Measurements from ENCODE around the gene KRTAP4-8. TPM values are rescaled to one million over a fixed set of nuclear protein-coding genes. Genes with fewer than 3 reads are reported as not detected.
"Not testable (repeated sequence)": the region's sequence is repeated elsewhere in the genome, so short reads cannot be mapped to it uniquely, and the experiment has no call there.

Gene KRTAP4-8
- total RNA-seq, 2 experiments from 2014 or later = not detected

GRCh38 chr17:41103896-41104295 is 6.0 kb upstream of the KRTAP4-8 start:
- Mint-ChIP-seq H3K36me3 (no peaks in the 10 kb centered on the region), H3K9me3 (no peaks in the 10 kb centered on the region), H3K27me3 (peaks cover 15% of the 10 kb centered on the region), H3K4me3 (no peak overlapping the region), H3K4me1 (ENCODE audit: low read depth) (peaks cover 6% of the 10 kb centered on the region), H3K27ac (no peak overlapping the region)
- ChIA-PET POLR2A (no interaction called here), CTCF (no interaction called here)
- DNase-seq = no peak
- intact Hi-C loops (cut with micrococcal nuclease) = no loop called here

GRCh38 chr17:41101586-41102259 is 3.8 kb upstream of the KRTAP4-8 start, which contains the start of gene KRTAP4-16:
KRTAP4-16 (minus strand) TSS chr17:41102209; CDS start chr17:41102209, 0 bp downstream.
- Mint-ChIP-seq H3K36me3 (no peaks in the 10 kb centered on the region), H3K27me3 (peaks cover 14% of the 10 kb centered on the region), H3K4me3 (no peak within 1 kb of the TSS), H3K27ac (no peak within 1 kb of the TSS), H3K9me3 (no peaks in the 10 kb centered on the region), H3K4me1 (ENCODE audit: low read depth) (peaks cover 4% of the 10 kb centered on the region)
- intact Hi-C loops (cut with micrococcal nuclease) = no loop called here
- DNase-seq = no peak
- CTCF ChIA-PET = no interaction called here
- POLR2A ChIA-PET = no interaction called here

- H3K27ac Mint-ChIP-seq; H3K36me3 Mint-ChIP-seq; DNase-seq; H3K27me3 Mint-ChIP-seq; H3K4me1 Mint-ChIP-seq (ENCODE audit: low read depth); H3K4me3 Mint-ChIP-seq; H3K9me3 Mint-ChIP-seq; CTCF ChIA-PET; intact Hi-C loops (cut with micrococcal nuclease); POLR2A ChIA-PET: not testable (repeated sequence)
Measured at GRCh38 chr17:41099682-41100480, 1.9 kb upstream of the KRTAP4-8 start.

GRCh38 chr17:41098481-41098880 is 539 bp upstream of the KRTAP4-8 start:
- Mint-ChIP-seq H3K9me3 (no peaks in the 10 kb centered on the region), H3K4me3 (no peak overlapping the region), H3K4me1 (ENCODE audit: low read depth) (peaks cover 4% of the 10 kb centered on the region), H3K27me3 (peaks cover 7% of the 10 kb centered on the region), H3K27ac (no peak overlapping the region), H3K36me3 (no peaks in the 10 kb centered on the region)
- POLR2A ChIA-PET = no interaction called here
- CTCF ChIA-PET = interaction anchor here (0.6 kb wide), 1 partner anchor 224 kb away, joined by 3 read pairs; no protein-coding TSS in a partner anchor
- DNase-seq = no peak
- intact Hi-C loops (cut with micrococcal nuclease) = no loop called here

- Mint-ChIP-seq H3K27me3 (peaks cover 7% of the 10 kb centered on the region), H3K4me3 (no peak overlapping the region), H3K9me3 (peaks cover 5% of the 10 kb centered on the region), H3K36me3 (no peaks in the 10 kb centered on the region), H3K4me1 (ENCODE audit: low read depth) (peaks cover 4% of the 10 kb centered on the region), H3K27ac (no peak overlapping the region)
- CTCF ChIA-PET = no interaction called here
- POLR2A ChIA-PET = no interaction called here
- DNase-seq = no peak
- intact Hi-C loops (cut with micrococcal nuclease) = no loop called here
Measured at GRCh38 chr17:41096055-41096454, 1.9 kb downstream of the KRTAP4-8 start.

GRCh38 chr17:41088760-41089352 is 9.1 kb downstream of the KRTAP4-8 start:
- H3K4me3 Mint-ChIP-seq; DNase-seq; intact Hi-C loops (cut with micrococcal nuclease); H3K27me3 Mint-ChIP-seq; H3K4me1 Mint-ChIP-seq (ENCODE audit: low read depth); H3K9me3 Mint-ChIP-seq; H3K27ac Mint-ChIP-seq; H3K36me3 Mint-ChIP-seq; CTCF ChIA-PET; POLR2A ChIA-PET: not testable (repeated sequence)

DNA sequence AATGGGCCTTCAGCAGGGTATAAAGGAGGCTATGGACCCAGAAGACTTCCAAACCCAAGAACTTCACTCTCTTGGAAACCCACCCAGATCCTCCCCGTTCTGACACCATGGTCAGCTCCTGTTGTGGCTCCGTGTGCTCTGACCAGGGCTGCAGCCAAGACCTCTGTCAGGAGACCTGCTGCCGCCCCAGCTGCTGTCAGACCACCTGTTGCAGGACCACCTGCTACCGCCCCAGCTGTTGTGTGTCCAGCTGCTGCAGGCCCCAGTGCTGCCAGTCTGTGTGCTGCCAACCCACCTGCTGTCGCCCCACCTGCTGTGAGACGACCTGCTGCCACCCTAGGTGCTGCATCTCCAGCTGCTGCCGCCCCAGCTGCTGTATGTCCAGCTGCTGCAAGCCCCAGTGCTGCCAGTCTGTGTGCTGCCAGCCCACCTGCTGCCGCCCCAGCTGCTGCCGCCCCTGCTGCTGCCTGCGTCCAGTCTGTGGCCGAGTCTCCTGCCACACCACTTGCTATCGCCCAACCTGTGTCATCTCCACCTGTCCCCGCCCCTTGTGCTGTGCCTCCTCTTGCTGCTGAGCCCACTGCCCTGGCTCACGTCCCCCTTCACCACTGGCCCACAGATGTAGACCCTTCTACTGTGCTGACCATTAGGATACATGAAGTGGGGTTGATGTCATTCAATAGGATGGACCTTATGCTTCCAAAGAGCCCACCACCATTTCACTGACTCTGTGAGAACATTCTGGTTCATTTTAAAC is 13.7 kb downstream of the KRTAP4-8 start, which contains the start of gene KRTAP4-7:
TSS of gene KRTAP4-7 (plus strand) at position 51 of the 757 bp plus-strand sequence. CDS start at position 108, 57 bp downstream.
- H3K27ac Mint-ChIP-seq; H3K4me1 Mint-ChIP-seq (ENCODE audit: low read depth); POLR2A ChIA-PET; CTCF ChIA-PET; H3K9me3 Mint-ChIP-seq; H3K36me3 Mint-ChIP-seq; H3K4me3 Mint-ChIP-seq; intact Hi-C loops (cut with micrococcal nuclease); DNase-seq: not testable (repeated sequence)
- H3K27me3 Mint-ChIP-seq = peaks cover 12% of the 10 kb centered on the region

- not testable (repeated sequence) for DNase-seq
- peaks cover 13% of the 10 kb centered on the region for H3K27me3 Mint-ChIP-seq
Measured at GRCh38 chr17:41083427-41083826, 14.5 kb downstream of the KRTAP4-8 start.

GRCh38 chr17:41082626-41083025 is 15.3 kb downstream of the KRTAP4-8 start:
- no peak overlapping the region for H3K4me3 Mint-ChIP-seq
- intact Hi-C loops (cut with micrococcal nuclease) = no loop called here
- H3K9me3 Mint-ChIP-seq = no peaks in the 10 kb centered on the region
- ChIA-PET CTCF (no interaction called here), POLR2A (no interaction called here)
- no peaks in the 10 kb centered on the region for H3K4me1 Mint-ChIP-seq (ENCODE audit: low read depth)
- no peaks in the 10 kb centered on the region for H3K36me3 Mint-ChIP-seq
- H3K27me3 Mint-ChIP-seq = peaks cover 13% of the 10 kb centered on the region
- no peak overlapping the region for H3K27ac Mint-ChIP-seq
- DNase-seq = no peak

More at GRCh38 chr17:41083427-41083826, 14.5 kb downstream of the KRTAP4-8 start:
- H3K9me3 Mint-ChIP-seq; H3K4me3 Mint-ChIP-seq; CTCF ChIA-PET; POLR2A ChIA-PET; H3K27ac Mint-ChIP-seq; H3K36me3 Mint-ChIP-seq; H3K4me1 Mint-ChIP-seq (ENCODE audit: low read depth); intact Hi-C loops (cut with micrococcal nuclease): not testable (repeated sequence)

DNA sequence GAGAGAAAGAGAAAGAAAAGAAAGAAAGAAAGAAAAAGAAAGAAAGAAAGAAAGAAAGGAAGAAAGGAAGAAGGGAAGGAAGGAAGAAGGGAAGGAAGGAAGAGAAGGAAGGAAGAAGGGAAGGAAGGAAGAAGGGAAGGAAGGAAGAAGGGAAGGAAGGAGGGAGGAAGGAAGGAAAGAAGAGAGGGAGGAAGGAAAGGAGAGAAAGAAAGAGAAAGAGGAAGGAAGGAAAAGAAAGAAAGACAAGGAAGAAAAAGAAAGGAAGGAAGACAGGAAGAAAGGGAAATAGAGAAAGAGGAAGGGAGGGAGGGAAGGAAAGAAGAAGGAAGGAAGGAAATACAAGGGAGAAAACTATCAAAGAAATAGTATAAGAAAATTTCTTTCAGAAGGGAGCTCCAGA is 21.2 kb downstream of the KRTAP4-8 start:
- H3K4me1 Mint-ChIP-seq (ENCODE audit: low read depth) = no peaks in the 10 kb centered on the region
- no peaks in the 10 kb centered on the region for H3K9me3 Mint-ChIP-seq
- H3K4me3 Mint-ChIP-seq = no peak overlapping the region
- H3K27me3 Mint-ChIP-seq = peaks cover 14% of the 10 kb centered on the region
- ChIA-PET CTCF (no interaction called here), POLR2A (no interaction called here)
- no peak for DNase-seq
- H3K36me3 Mint-ChIP-seq = no peaks in the 10 kb centered on the region
- intact Hi-C loops (cut with micrococcal nuclease) = no loop called here
- no peak overlapping the region for H3K27ac Mint-ChIP-seq

DNA sequence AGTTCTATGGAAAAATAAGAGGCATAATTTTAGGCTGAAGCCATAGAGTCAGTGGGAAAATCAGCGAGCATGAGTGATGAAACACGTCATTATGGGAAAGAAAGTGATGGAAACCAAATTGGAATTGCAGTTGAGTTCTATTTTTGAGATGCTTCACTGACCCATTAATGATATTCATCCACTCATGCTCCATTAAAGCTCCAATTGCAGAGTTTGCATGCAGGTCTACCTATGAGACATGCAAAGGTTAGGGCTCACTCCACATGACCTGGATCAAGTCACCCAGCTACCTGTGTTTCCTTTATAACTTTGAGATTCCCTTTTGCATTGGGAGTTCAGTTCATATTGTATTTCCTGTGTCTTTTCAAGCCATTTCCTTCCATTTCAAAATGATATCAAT is 24.3 kb downstream of the KRTAP4-8 start:
- intact Hi-C loops (cut with micrococcal nuclease) = no loop called here
- POLR2A ChIA-PET = no interaction called here
- DNase-seq = no peak
- H3K4me3 Mint-ChIP-seq = no peak overlapping the region
- CTCF ChIA-PET = no interaction called here
- no peaks in the 10 kb centered on the region for H3K4me1 Mint-ChIP-seq (ENCODE audit: low read depth)
- H3K9me3 Mint-ChIP-seq = no peaks in the 10 kb centered on the region
- no peaks in the 10 kb centered on the region for H3K36me3 Mint-ChIP-seq
- no peak overlapping the region for H3K27ac Mint-ChIP-seq
- H3K27me3 Mint-ChIP-seq = peaks cover 11% of the 10 kb centered on the region
